ACHN (cell line): ENCODE measurements around the gene FBXL14.
"Not testable (repeated sequence)": the region's sequence is repeated elsewhere in the genome, so short reads cannot be mapped to it uniquely, and the experiment has no call there.

Experiments
- DNase-seq: peaks from one replicate; pipeline ENCODE4 v3.0.0-alpha.2; 2015
- in situ Hi-C: cut with HindIII; loops from 2 replicates; pipeline ENCODE4 v1.10.0; 2017; ENCODE audit warnings: low sequenced_read_pairs, low pct_ligation_motif_present, low pct_unique_long_range_greater_than_20kb

Gene FBXL14

DNA sequence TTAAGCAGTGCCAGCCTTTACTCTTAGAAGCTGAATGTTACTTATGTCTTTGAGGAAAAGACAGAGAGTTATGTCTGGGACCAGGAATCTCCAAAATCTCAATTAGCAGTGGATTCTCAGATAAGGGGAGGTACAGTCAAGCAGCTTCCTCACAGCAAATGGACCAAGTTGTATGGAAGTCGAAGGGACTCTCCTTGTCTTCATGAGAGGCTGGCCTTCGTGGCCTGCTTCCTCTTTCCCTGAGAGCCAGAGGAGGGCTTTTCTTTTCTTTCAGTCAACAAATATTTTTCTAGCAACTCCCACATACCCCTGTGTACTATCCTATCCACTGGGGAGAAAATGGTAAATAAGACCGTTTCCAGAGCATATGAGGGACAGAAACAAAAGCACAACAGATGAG is 28.0 kb upstream of the FBXL14 start:
- DNase-seq: no peak
- in situ Hi-C loops: no loop called here

GRCh38 chr12:1620092-1620491 is 25.7 kb upstream of the FBXL14 start:
- DNase-seq: no peak
- in situ Hi-C loops: no loop called here

- DNase-seq: no peak
- in situ Hi-C loops: no loop called here
Measured at GRCh38 chr12:1619587-1619986, 25.2 kb upstream of the FBXL14 start.

DNA sequence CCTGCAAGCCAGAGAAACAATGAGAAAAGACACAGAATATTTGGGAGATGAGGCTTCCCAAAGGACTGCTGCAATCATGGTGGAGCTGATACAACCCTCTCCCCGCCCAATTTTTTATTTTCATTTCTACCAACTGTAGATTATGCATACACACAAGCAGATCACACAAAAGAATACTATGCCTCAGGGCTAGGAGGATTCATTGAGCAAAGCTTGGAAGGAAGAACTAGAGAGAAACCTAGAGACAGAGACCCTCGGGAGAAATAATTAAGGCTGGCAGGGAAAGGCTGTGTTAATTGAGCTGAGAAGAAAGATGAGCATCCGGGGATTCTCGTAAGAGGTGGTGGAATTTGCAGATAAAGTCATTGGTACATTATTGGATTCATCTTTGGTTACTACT is 24.8 kb upstream of the FBXL14 start:
- no peak for DNase-seq
- in situ Hi-C loops: no loop called here

- DNase-seq: peak; percentile 63
- in situ Hi-C loops: no loop called here
Measured at GRCh38 chr12:1618489-1618888, 24.1 kb upstream of the FBXL14 start.

- in situ Hi-C loops: no loop called here
- no peak for DNase-seq
Measured at GRCh38 chr12:1616233-1617066, 22.1 kb upstream of the FBXL14 start.

- no peak for DNase-seq
- in situ Hi-C loops: no loop called here
Measured at GRCh38 chr12:1614360-1614759, 20.0 kb upstream of the FBXL14 start.

DNA sequence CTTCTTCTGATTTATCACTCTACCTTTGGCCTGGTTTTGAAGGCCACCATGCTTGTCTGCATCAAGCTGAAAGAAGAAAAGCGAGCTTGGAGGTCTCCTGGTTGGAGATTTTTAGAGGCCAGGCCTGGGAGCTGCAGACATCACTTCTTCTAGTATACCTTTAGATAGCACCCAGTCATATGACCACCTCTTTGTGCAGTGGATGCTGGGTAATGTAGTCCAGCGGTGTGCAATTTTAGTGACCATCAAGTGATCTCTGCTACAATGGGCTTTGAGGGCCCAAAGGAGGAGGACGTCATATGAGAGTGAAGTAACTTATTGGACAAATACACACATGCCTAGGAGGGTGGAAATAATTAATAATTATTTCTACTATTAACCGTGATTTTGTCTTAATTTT is 19.5 kb upstream of the FBXL14 start:
- in situ Hi-C loops: no loop called here
- DNase-seq: no peak

GRCh38 chr12:1611803-1612572 is 17.6 kb upstream of the FBXL14 start:
- in situ Hi-C loops: no loop called here
- DNase-seq: no peak

DNA sequence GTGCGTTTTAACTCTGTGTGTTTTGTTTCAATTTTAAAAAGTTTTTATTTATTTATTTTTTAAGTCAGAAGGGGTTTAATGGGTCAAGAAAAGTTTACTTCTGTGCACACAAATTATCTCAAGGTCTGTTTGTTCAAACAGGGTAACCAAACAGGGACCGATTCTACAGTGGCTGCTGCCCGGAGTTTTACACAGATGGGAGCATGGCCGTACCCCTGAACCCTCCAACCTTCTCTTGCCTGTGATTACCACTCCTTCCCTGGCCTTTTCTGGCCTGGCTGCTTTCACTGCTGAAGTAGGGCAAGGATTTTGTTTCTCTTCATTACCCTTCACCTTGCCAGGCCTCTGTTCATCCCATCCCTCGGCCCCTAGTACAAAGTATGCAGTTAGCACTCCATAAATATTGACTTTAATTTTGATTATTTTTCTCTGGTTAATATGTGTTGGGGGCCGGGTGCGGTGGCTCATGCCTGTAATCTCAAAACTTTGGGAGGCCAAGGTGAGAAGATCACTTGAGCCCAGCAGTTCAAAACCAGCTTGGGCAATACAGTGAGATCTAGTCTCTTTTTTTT is 15.8 kb upstream of the FBXL14 start:
- DNase-seq: no peak
- in situ Hi-C loops: no loop called here

DNA sequence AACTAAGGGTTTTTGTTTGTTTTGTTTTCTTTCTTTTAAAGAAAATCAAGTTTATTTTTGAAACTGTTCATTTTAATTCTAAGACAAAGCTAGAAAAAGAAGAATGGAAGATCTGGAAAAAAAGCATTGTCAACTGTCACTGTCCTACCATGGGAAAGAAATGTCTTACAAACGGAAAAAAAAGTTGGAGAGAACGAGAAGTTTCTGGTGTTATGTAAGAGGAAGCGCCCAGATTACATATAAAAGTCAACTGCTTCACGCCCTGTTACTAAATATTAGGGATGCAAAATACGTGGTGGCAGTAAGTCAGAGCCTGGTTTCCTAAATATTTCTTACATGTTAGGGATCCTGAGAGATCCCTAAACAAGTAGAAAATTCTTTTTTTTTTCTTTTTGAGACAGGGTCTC is 14.3 kb upstream of the FBXL14 start:
- DNase-seq: no peak

DNA sequence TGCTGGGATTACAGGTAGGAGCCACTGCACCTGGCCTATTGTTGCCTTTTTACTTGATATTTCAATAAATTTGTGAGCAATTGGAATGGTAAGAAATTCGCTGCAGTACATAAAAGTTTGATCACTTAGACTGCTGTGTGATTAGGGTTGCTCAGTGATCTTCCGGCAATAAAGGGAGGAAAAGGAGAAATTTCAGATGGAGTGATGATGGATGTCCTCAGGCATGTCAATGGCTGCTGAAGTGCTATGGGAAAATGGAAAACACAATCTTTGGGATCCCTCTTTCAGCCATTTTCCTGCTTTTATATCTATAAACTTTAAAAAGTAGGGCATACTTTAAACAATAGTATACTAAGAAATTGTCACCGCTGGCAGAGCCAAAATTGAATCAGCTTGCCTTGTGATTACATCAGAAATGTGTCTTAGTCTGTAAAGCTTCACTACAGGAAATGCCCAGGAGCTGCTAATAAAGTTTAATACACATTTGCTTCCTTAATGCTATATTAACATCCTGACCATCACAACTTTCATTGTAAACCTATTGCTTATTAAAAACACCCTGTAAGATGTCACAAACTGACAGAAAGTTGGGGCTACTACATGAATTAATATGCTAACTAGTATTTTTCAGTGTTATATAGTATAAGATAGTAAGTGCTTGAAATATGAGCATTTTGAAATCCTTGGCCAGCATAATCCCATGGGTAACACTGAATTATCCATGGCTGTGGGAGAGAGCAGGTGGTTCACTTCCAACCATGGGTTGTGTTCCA is 13.7 kb upstream of the FBXL14 start:
- peak; percentile 45 for DNase-seq
- in situ Hi-C loops: no loop called here

More for the DNA sequence above, 14.3 kb upstream of the FBXL14 start:
- in situ Hi-C loops: no loop called here

GRCh38 chr12:1606021-1606622 is 11.7 kb upstream of the FBXL14 start:
- in situ Hi-C loops: no loop called here
- peak; percentile 96 for DNase-seq

GRCh38 chr12:1605129-1606020 is 11.0 kb upstream of the FBXL14 start:
- peak; percentile 93 for DNase-seq
- in situ Hi-C loops: no loop called here

DNA sequence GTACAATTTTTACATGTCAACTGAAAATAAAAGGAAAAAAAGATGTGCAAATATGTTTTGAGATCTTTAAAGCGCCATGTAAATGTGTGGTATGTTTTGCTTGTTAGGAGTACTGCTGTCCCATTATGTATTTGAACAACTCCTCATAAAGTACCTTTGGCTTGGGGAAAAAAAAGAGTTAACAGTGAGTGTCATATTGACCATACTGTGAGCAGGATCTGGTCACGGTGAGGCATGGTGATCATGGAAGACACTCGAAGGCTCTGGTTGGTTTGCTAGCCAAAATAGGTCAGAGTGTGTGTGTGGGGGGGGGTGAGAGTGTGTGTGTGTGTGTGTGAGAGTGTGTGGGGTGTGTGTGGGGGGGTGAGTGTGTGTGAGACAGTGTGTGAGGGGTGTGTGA is 10.1 kb upstream of the FBXL14 start:
- in situ Hi-C loops: no loop called here
- DNase-seq: no peak

DNA sequence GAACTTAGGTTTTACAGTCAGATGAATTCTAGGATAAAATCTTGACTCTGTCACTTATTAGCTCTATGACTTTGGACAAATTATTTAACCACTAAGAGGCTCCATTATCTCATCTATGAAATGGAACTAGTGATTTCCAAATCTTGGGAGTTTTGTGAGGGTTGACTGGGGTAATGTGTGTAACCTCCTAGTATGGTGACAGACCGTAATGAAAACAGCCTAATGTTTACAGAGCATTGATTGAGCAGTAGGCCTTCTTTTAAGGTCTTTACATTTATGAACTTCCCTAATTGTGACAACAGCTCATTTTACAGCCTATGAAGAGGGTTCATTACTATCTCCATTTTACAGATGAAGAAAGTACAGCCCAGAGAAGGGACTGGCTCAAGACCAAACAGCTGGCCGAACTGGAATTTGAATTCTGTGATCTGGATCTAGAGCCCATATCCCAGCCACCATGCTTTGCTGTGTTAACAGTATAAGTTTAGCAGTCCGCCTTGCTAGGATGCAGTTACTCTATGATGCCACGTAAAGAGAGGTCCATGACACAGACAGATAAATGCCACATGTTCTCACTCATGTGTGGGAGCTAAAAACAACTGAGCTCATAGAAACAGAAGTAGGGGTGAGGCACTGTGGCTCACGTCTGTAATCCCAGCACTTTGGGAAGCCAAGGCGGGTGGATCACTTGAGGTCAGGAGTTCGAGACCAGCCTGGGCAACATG is 9.1 kb upstream of the FBXL14 start:
- in situ Hi-C loops: no loop called here
- no peak for DNase-seq

- DNase-seq, in situ Hi-C loops: not testable (repeated sequence)
Measured at GRCh38 chr12:1602706-1603105, 8.3 kb upstream of the FBXL14 start.
